Measurements from ENCODE around the gene WDFY4.

DNA sequence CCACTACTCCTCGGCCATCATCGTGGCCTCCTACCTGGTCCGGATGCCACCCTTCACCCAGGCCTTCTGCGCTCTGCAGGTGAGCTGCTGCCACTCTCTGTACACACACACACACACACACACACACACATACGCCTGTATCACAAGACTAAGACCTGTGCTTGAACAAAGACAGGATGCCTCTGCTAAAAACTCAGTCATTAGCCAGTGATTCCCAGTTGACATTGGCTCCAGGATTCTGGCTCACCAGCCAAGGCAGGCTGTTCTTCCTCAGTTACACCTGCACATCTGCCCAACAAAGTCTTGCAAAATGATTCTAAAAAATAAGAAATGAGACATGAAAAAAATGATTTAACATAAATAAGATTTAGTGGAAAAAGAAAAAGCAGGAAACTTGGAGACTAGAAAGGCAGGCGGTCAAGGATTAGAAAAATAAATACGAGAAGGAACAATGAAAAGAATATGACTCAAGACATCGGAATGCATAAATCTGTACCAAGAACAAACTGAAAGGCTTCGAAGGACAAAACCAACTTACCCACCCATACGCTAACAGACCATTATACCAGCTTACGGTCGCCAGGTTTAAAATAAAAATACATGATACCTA lies 262.3 kb downstream of the WDFY4 start:
- TF ChIP-seq, protein P1, sequence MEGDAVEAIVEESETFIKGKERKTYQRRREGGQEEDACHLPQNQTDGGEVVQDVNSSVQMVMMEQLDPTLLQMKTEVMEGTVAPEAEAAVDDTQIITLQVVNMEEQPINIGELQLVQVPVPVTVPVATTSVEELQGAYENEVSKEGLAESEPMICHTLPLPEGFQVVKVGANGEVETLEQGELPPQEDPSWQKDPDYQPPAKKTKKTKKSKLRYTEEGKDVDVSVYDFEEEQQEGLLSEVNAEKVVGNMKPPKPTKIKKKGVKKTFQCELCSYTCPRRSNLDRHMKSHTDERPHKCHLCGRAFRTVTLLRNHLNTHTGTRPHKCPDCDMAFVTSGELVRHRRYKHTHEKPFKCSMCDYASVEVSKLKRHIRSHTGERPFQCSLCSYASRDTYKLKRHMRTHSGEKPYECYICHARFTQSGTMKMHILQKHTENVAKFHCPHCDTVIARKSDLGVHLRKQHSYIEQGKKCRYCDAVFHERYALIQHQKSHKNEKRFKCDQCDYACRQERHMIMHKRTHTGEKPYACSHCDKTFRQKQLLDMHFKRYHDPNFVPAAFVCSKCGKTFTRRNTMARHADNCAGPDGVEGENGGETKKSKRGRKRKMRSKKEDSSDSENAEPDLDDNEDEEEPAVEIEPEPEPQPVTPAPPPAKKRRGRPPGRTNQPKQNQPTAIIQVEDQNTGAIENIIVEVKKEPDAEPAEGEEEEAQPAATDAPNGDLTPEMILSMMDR (IDR thresholded peaks at IDR 0.05): no peak
- TF ChIP-seq POLR2A (IDR thresholded peaks at IDR 0.05) (no peak), POLR2AphosphoS5 (IDR thresholded peaks at IDR 0.05; ENCODE audit: insufficient read depth in 1 of 2, low read depth in 1 of 2) (no peak)
